KOPT-K1 (cell line): ENCODE results near the gene ACTL7B.

Experiments
- H3K27ac ChIP-seq: fragments of 200-600 bp; sonication (generic); 2 replicates; pipeline ENCODE4 v1.5.1; 2016; ENCODE audit warnings: antibody characterized with exemption, mild to moderate bottlenecking, low read depth, low read length; ENCODE audit not compliant: poor library complexity, severe bottlenecking
- H3K36me3 ChIP-seq: fragments of 200-600 bp; sonication (generic); 2 replicates; pipeline ENCODE4 v1.5.1; 2017; ENCODE audit warnings: antibody characterized with exemption, mild to moderate bottlenecking, low read length, moderate library complexity; ENCODE audit not compliant: insufficient read depth
- H3K9me3 ChIP-seq: fragments of 200-600 bp; sonication (generic); 2 replicates; pipeline ENCODE4 v1.5.1; 2017; ENCODE audit warnings: antibody characterized with exemption, low read length, mild to moderate bottlenecking; ENCODE audit not compliant: insufficient read depth, poor library complexity, severe bottlenecking

Gene ACTL7B

DNA sequence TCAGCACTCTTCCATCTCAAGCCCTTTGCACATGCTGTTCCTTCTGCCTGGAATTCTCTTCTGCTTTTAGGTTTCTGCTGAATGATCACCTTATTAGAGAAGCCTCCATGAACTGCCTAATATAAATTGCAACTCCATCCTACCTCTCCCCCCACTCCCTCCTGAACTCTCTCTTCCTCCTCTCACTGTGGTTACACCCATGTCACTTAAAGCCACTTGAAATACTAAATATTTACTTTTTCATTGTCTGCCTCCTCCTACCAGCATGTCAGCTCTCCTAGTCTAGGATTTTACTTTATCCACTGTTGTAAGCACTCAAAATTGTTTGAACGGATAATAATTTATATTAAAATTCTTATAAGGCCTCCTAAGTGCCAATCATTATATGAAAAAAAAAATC lies 43.8 kb downstream of the ACTL7B start:
- Histone ChIP-seq H3K27ac (no peak overlapping the region), H3K36me3 (no peaks in the 10 kb centered on the region), H3K9me3 (no peaks in the 10 kb centered on the region)

DNA sequence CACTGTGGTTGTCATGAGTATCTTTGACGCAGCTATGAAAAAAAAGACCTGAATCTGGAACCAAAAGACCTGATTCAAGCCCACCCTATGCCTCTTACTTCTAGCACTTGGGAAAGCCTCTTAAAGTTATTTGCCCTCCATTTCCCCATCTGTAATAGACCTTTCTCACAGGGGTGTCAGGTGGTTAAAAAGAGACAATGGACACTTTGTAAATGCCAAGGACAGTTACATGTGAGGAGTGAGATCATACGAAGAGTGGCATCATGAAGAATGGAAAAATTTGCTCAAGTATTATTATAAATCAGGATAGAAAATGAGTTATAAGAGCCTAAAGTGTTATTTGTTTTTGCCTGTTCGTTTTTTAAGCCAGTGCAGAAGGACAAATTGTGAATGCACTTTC lies 46.5 kb downstream of the ACTL7B start:
- Histone ChIP-seq H3K27ac (no peak overlapping the region), H3K9me3 (no peaks in the 10 kb centered on the region), H3K36me3 (no peaks in the 10 kb centered on the region)
